H1 (cell line): ENCODE data around the gene CNKSR2. TPM values are rescaled to one million over a fixed set of nuclear protein-coding genes. Genes with fewer than 3 reads are reported as not detected.

Experiments
- CTCF ChIA-PET: fragments of 300-600 bp; sonication (Branson Sonifier 250); formaldehyde crosslinking; loops from one replicate; lab custom pipeline; 2021; ENCODE audit not compliant: partially characterized antibody; lab: Charles Lee
- POLR2A ChIA-PET: fragments of 300-600 bp; sonication (Branson Sonifier 250); formaldehyde crosslinking; loops from one replicate; lab custom pipeline; 2021; ENCODE audit warnings: inconsistent platforms; ENCODE audit not compliant: partially characterized antibody; lab: Charles Lee
- DNase-seq, 2 experiments: peaks; one replicate each; pipeline versions ENCODE4 v3.0.0 to v3.0.0-alpha.2; 2010 to 2022; ENCODE audit warnings: low spot score in 2 of 2, low read depth in 1 of 2, mixed read lengths in 1 of 2
- FAIRE-seq: peaks from 2 replicates; lab custom pipeline; 2011; peaks lifted over from hg19 to GRCh38; lab: Jason Lieb, UNC
- H2AFZ ChIP-seq: 2 replicates; pipeline ENCODE4 v1.8.1; 2012; ENCODE audit warnings: low read length, inconsistent platforms
- H2AK5ac ChIP-seq: 2 replicates; pipeline ENCODE4 v1.6.1; 2013; ENCODE audit warnings: low read depth, low read length
- H2BK120ac ChIP-seq: replicated peaks from 2 replicates; pipeline ENCODE3; 2013; ENCODE audit warnings: low read depth, low read length, inconsistent platforms
- H2BK12ac ChIP-seq: 2 replicates; pipeline ENCODE4 v1.6.1; 2013; ENCODE audit warnings: low read depth, low read length
- H2BK15ac ChIP-seq: 2 replicates; pipeline ENCODE4 v1.6.1; 2013; ENCODE audit warnings: low read length
- H2BK20ac ChIP-seq: 2 replicates; pipeline ENCODE4 v1.6.1; 2013; ENCODE audit warnings: low read length
- H2BK5ac ChIP-seq: 2 replicates; pipeline ENCODE4 v1.6.1; 2013; ENCODE audit warnings: low read depth, low read length
- H3K14ac ChIP-seq: 2 replicates; pipeline ENCODE4 v1.6.1; 2013; ENCODE audit warnings: inconsistent platforms; ENCODE audit not compliant: insufficient read length
- H3K18ac ChIP-seq: 2 replicates; pipeline ENCODE4 v1.6.1; 2013; ENCODE audit warnings: low read length; ENCODE audit errors: extremely low read depth
- H3K23ac ChIP-seq: 2 replicates; pipeline ENCODE4 v1.6.1; 2013; ENCODE audit warnings: inconsistent platforms; ENCODE audit not compliant: insufficient read length
- H3K23me2 ChIP-seq: 2 replicates; pipeline ENCODE4 v1.6.1; 2013; ENCODE audit warnings: low read depth, low read length
- H3K27ac ChIP-seq: 2 replicates; pipeline ENCODE4 v1.6.1; 2011; ENCODE audit warnings: low read depth, low read length, inconsistent platforms
- H3K27me3 ChIP-seq, 4 experiments: replicated peaks in 1 of 4; 1 replicate in 1 of 4; 2 replicates in 3 of 4; pipeline versions ENCODE4 v1.6.1 to v1.8.1; 2011 to 2013; ENCODE audit warnings: low read length in 3 of 4, mild to moderate bottlenecking in 3 of 4, inconsistent platforms in 2 of 4, mixed read lengths in 2 of 4, moderate library complexity in 1 of 4; ENCODE audit not compliant: control insufficient read depth in 3 of 4, insufficient read depth in 3 of 4; ENCODE audit errors: extremely low read depth in 1 of 4
- H3K36me3 ChIP-seq, 4 experiments: 2 replicates each; pipeline versions ENCODE4 v1.6.1 to v1.8.1; 2011 to 2013; ENCODE audit warnings: mild to moderate bottlenecking in 4 of 4, low read length in 3 of 4, moderate library complexity in 2 of 4, control low read depth in 1 of 4, inconsistent platforms in 1 of 4; ENCODE audit not compliant: insufficient read depth in 4 of 4, control insufficient read depth in 2 of 4
- H3K4ac ChIP-seq: replicated peaks from 2 replicates; pipeline ENCODE3; 2013; ENCODE audit warnings: low read length, low read depth, mixed read lengths, inconsistent platforms; ENCODE audit not compliant: insufficient read length
- H3K4me1 ChIP-seq, 4 experiments: replicated peaks in 1 of 4; 1 replicate in 1 of 4; 2 replicates in 3 of 4; pipeline versions ENCODE4 v1.6.1 to v1.8.1; 2011 to 2013; ENCODE audit warnings: low read length in 3 of 4, inconsistent platforms in 2 of 4, mixed read lengths in 1 of 4; ENCODE audit not compliant: insufficient read depth in 4 of 4, control insufficient read depth in 3 of 4
- H3K4me2 ChIP-seq, 2 experiments: 2 replicates each; pipeline versions ENCODE4 v1.6.1 to v1.8.1; 2011 to 2013; ENCODE audit warnings: low read depth in 2 of 2, low read length in 2 of 2, control low read depth in 1 of 2, inconsistent platforms in 1 of 2, mild to moderate bottlenecking in 1 of 2; ENCODE audit not compliant: insufficient read depth in 1 of 2
- H3K4me3 ChIP-seq, 4 experiments: fragments of 200-600, 300-600 bp in 1 of 4; sonication (generic), shearing (Covaris generic), sonication (Bioruptor Twin) in 1 of 4; 2 replicates each; pipeline versions ENCODE4 v1.5.1 to v1.8.1; 2011 to 2016; ENCODE audit warnings: low read length in 4 of 4, low read depth in 3 of 4, control low read depth in 2 of 4, inconsistent platforms in 2 of 4, mild to moderate bottlenecking in 2 of 4, mixed read lengths in 1 of 4, moderate library complexity in 1 of 4; ENCODE audit not compliant: insufficient read depth in 2 of 4; ENCODE audit errors: extremely low read depth in 1 of 4
- H3K56ac ChIP-seq: replicated peaks from 2 replicates; pipeline ENCODE3; 2013; ENCODE audit warnings: low read depth, mild to moderate bottlenecking, mixed read lengths, low read length, inconsistent platforms; ENCODE audit not compliant: insufficient read length
- H3K79me1 ChIP-seq: 2 replicates; pipeline ENCODE4 v1.6.1; 2013; ENCODE audit warnings: low read depth, low read length, control low read depth
- H3K79me2 ChIP-seq, 2 experiments: 2 replicates each; pipeline versions ENCODE4 v1.6.1 to v1.8.1; 2012 to 2013; ENCODE audit warnings: low read length in 2 of 2, mild to moderate bottlenecking in 2 of 2, inconsistent platforms in 1 of 2; ENCODE audit not compliant: insufficient read depth in 2 of 2, control insufficient read depth in 1 of 2
- H3K9ac ChIP-seq, 4 experiments: replicated peaks in 1 of 4; 1 replicate in 1 of 4; 2 replicates in 3 of 4; pipeline versions ENCODE4 v1.6.1 to v1.8.1; 2011 to 2013; ENCODE audit warnings: low read depth in 3 of 4, low read length in 3 of 4, control low read depth in 2 of 4, mild to moderate bottlenecking in 2 of 4, moderate library complexity in 2 of 4, inconsistent platforms in 1 of 4; ENCODE audit errors: extremely low read depth in 1 of 4
- H3K9me3 ChIP-seq, 2 experiments: 2 replicates each; pipeline versions ENCODE4 v1.6.1 to v1.8.1; 2012 to 2013; ENCODE audit warnings: mild to moderate bottlenecking in 2 of 2, moderate library complexity in 2 of 2, control low read depth in 1 of 2, inconsistent platforms in 1 of 2, low read depth in 1 of 2, low read length in 1 of 2, mixed read lengths in 1 of 2; ENCODE audit not compliant: insufficient read depth in 2 of 2
- H4K20me1 ChIP-seq, 2 experiments: replicated peaks in 1 of 2; 2 replicates each; pipeline versions ENCODE3 to v1.8.1; 2011 to 2013; ENCODE audit warnings: inconsistent platforms in 2 of 2, low read length in 2 of 2, mild to moderate bottlenecking in 1 of 2; ENCODE audit not compliant: insufficient read depth in 2 of 2, control insufficient read depth in 1 of 2
- H4K5ac ChIP-seq: 2 replicates; pipeline ENCODE4 v1.6.1; 2013; ENCODE audit warnings: low read length, low read depth, mixed read lengths, inconsistent platforms; ENCODE audit not compliant: insufficient read length
- H4K8ac ChIP-seq: 2 replicates; pipeline ENCODE4 v1.8.0; 2013; ENCODE audit warnings: mild to moderate bottlenecking, moderate library complexity, low read length, inconsistent platforms; ENCODE audit not compliant: insufficient read depth; ENCODE audit errors: extremely low read depth
- H4K91ac ChIP-seq: replicated peaks from 2 replicates; pipeline ENCODE3; 2013; ENCODE audit warnings: low read length, mixed read lengths, inconsistent platforms; ENCODE audit not compliant: insufficient read length
- CBX8 ChIP-seq: fragments of 300-800, 300-1000 bp; sonication (generic); IDR thresholded peaks from 2 replicates; pipeline ENCODE4 v1.7.1; 2016; ENCODE audit warnings: low read depth, low read length, borderline replicate concordance
- CHD1 ChIP-seq: IDR thresholded peaks from 2 replicates; pipeline ENCODE4 v1.6.1; 2012; ENCODE audit warnings: low read depth, low read length, improper control_type of control experiment
- FOSL1 ChIP-seq: IDR thresholded peaks from 2 replicates; pipeline ENCODE4 v1.6.1; 2011; ENCODE audit warnings: mild to moderate bottlenecking, low read depth, low read length, moderate library complexity; ENCODE audit not compliant: insufficient read depth
- JUND ChIP-seq: IDR thresholded peaks from 2 replicates; pipeline ENCODE4 v1.6.1; 2011; ENCODE audit warnings: mild to moderate bottlenecking, improper control_type of control experiment, low read length
- POU5F1 ChIP-seq: IDR thresholded peaks from 2 replicates; pipeline ENCODE4 v1.6.1; 2011; ENCODE audit warnings: low read depth, mild to moderate bottlenecking, low read length, moderate library complexity
- SAP30 ChIP-seq: fragments of 300-600 bp; sonication (generic); IDR thresholded peaks from 2 replicates; pipeline ENCODE4 v1.7.1; 2012; ENCODE audit warnings: low read length, moderate library complexity, mild to moderate bottlenecking, inconsistent platforms; ENCODE audit not compliant: insufficient read depth, insufficient replicate concordance
- SIRT6 ChIP-seq: IDR thresholded peaks from one replicate; pipeline ENCODE4 v1.7.1; 2012; ENCODE audit warnings: low read length, inconsistent platforms
- SUZ12 ChIP-seq: fragments of 200-600 bp; sonication (generic); IDR thresholded peaks from 2 replicates; pipeline ENCODE4 v1.6.1; 2012; ENCODE audit warnings: mild to moderate bottlenecking, inconsistent platforms, low read length, moderate library complexity, mixed read lengths
- YY1 ChIP-seq: IDR thresholded peaks from 2 replicates; pipeline ENCODE4 v1.6.1; 2011; ENCODE audit warnings: low read depth, mild to moderate bottlenecking, low read length
- WGBS, 2 experiments: shearing (Covaris generic) in 1 of 2; methylation state at CpG; one replicate each; pipeline versions ENCODE4 v1.1.6 to v1.1.7; 2013 to 2015; ENCODE audit warnings: low lambda C conversion rate in 2 of 2, mixed read lengths in 2 of 2, inconsistent platforms in 1 of 2, low coverage in 1 of 2, missing lambda C conversion rate in 1 of 2; ENCODE audit not compliant: insufficient replicate concordance in 2 of 2, insufficient coverage in 1 of 2, insufficient read length in 1 of 2; ENCODE audit errors: extremely low coverage in 1 of 2, missing lambda C conversion rate in 1 of 2; 5-methylcytosine and 5-hydroxymethylcytosine counted together
- polyA plus RNA-seq, 7 experiments: library from polyadenylated mRNA; depleted of rRNA in 3 of 7; stranded (reverse) in 5 of 7; unstranded in 2 of 7; fragments of >200 nt in 5 of 7; fragments of 200-250 nt in 2 of 7; gene quantifications; 1 replicate in 5 of 7; 2 replicates in 1 of 7; 4 replicates in 1 of 7; pipeline versions ENCODE4 v1.2.1 to v1.2.3, GENCODE V29; 2011 to 2013; ENCODE audit warnings: missing spikeins in 2 of 7, mixed read lengths in 2 of 7
- total RNA-seq: library from RNA; stranded (reverse); fragmentation: NEBNext Ultra II Directional; extraction: Animal tissue kit (Norgen Biotek cat#: 25700); gene quantifications from 2 replicates; pipeline ENCODE4 v1.2.1, GENCODE V29; 2021
- TF ChIP-seq, protein P1 (sequence below): IDR thresholded peaks from 2 replicates; pipeline ENCODE4 v1.6.1; 2011; ENCODE audit warnings: low read depth, mild to moderate bottlenecking, low read length; ENCODE audit not compliant: insufficient read depth

Gene CNKSR2
- total and polyA plus RNA-seq, 2 of the 8 experiments (the other 6 are each of a cell fraction or from before 2014, with no cell fraction given): 5.5 to 16.3 TPM

DNA sequence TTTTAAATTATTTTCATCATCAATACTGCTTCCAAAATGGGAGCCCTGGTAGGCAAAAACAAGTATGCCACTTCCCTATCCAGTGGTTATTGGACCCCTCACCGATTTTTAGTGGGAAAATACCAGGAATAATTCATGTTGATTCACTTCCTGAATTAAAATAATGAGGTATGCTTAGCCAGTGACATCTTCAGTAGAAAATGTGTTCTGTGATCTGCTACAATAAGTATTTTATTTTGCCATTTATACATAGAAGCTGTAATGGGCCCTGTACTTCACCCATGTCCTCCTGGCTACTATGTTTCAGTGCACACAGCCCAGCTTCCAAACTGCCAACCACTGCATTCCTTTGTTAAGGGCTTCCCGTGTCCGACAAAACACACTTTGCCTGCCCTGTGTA lies 324.9 kb downstream of the CNKSR2 start:
- H3K79me1 ChIP-seq: no peaks in the 10 kb centered on the region
- DNase-seq (no peak), FAIRE-seq (no peak)
- CTCF ChIA-PET: no interaction called here
- no peak overlapping the region for H2BK20ac ChIP-seq
- no peak overlapping the region for H2AFZ ChIP-seq
- no peaks in the 10 kb centered on the region for H3K79me2 ChIP-seq
- H3K23ac ChIP-seq: no peak overlapping the region
- no peak overlapping the region for H2BK15ac ChIP-seq
- H2BK12ac ChIP-seq: no peak overlapping the region
- 98% methylated on average over 3 of the region's 3 CpGs; no CpG with 5 or more reads in 1 of the 2 experiments for WGBS, 2 experiments
- no peak overlapping the region for H2BK120ac ChIP-seq
- H3K23me2 ChIP-seq: no peaks in the 10 kb centered on the region
- H3K4me2 ChIP-seq: no peak overlapping the region
- H3K9me3 ChIP-seq: no peaks in the 10 kb centered on the region
- H3K36me3 ChIP-seq: no peaks in the 10 kb centered on the region
- H3K56ac ChIP-seq: no peak overlapping the region
- H4K8ac ChIP-seq: no peak overlapping the region
- no peaks in the 10 kb centered on the region for H3K27me3 ChIP-seq
- H3K4me1 ChIP-seq: no peaks in the 10 kb centered on the region
- no peak overlapping the region for H2AK5ac ChIP-seq
- H3K9ac ChIP-seq: no peak overlapping the region
- no peak overlapping the region for H3K4ac ChIP-seq
- TF ChIP-seq CHD1: no peak
- no peak for TF ChIP-seq CBX8
- no peak for TF ChIP-seq POU5F1
- no peak for TF ChIP-seq YY1
- TF ChIP-seq, protein P1, sequence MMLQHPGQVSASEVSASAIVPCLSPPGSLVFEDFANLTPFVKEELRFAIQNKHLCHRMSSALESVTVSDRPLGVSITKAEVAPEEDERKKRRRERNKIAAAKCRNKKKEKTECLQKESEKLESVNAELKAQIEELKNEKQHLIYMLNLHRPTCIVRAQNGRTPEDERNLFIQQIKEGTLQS: no peak
- TF ChIP-seq SUZ12: no peak
- no peak for TF ChIP-seq SIRT6
- no peak for TF ChIP-seq SAP30
- no peak for TF ChIP-seq JUND
- no peak for TF ChIP-seq FOSL1
- TF ChIP-seq, all 59 proteins: peak for 0
- no peak overlapping the region for H2BK5ac ChIP-seq
- H3K18ac ChIP-seq: no peak overlapping the region
- no peak overlapping the region for H3K14ac ChIP-seq
- POLR2A ChIA-PET: no interaction called here
- no peak overlapping the region for H4K91ac ChIP-seq
- H4K20me1 ChIP-seq: no peaks in the 10 kb centered on the region
- no peak overlapping the region for H3K4me3 ChIP-seq
- H4K5ac ChIP-seq: no peak overlapping the region
- no peak overlapping the region for H3K27ac ChIP-seq
